Activated effector memory CD4-positive, alpha-beta T cell treated with anti-CD3 and anti-CD28 coated beads, Interleukin-2, amount 50 U/mL, for 16 hours (primary cell): ENCODE data around the gene RGMA.

Experiments
- DNase-seq: peaks from one replicate; pipeline ENCODE4 v3.0.0-alpha.2; 2020

The RGMA gene, protein sequence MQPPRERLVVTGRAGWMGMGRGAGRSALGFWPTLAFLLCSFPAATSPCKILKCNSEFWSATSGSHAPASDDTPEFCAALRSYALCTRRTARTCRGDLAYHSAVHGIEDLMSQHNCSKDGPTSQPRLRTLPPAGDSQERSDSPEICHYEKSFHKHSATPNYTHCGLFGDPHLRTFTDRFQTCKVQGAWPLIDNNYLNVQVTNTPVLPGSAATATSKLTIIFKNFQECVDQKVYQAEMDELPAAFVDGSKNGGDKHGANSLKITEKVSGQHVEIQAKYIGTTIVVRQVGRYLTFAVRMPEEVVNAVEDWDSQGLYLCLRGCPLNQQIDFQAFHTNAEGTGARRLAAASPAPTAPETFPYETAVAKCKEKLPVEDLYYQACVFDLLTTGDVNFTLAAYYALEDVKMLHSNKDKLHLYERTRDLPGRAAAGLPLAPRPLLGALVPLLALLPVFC

DNA sequence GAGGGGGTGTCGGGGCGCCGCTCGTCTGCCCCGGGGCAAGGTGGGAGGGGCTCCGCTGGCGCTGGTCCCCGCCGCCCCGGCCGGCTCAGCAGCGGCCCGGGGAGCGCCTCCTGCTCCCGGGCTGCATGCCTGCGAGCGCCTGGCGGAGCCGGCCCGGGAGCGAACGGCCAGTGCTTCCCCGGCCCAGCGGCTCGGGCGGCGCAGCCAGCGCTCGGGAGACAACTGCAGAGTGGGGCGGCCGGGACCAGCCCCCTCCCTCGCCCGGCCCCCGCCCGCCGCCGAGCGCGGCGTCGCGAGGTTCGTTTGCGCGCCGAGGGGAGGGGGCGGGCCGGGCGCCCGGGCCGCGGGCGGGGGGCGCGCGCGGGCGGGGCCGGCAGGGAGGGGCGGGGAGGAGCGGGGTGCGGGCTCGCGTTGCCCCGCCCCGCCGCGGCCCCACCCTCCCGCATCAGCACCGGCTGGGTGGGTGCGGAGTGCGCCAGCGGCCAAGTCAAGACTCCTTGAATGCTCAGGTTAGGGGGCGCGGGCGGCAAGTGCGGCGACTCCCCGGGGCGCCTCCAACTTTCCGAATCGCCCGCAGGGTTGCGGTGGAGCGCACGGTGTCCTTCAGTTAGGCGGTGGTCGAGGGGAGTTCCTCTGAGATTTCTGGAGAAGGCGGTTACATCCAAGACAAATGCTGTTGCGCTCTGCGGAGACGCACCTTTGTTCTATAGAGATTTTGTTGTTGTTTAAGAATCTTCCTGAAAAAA, at the start of gene RGMA:
TSS of gene RGMA (minus strand) at position 231 of the 746 bp plus-strand sequence. CDS start 279 bp downstream, outside the sequence.
- DNase-seq: peak; percentile 65

DNA sequence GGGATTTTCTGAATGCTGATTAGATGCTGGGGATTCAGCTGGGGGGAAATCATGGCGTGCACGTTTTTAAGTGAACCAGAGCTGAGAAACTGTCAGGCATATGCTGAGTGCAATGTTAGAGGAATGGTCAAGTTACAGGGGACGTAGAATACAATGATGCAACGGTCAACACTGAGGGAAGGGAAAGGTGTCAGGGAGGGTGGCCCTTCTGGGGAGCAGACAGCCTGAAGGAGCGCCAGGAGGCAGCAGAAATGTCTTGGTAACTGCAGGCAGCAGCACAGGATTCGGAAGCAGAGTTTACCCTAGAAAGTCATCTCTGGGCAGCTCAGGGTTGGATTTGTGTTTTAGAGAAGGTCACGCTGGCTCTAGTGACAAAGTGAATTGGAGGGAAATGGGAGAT, 47.6 kb upstream of the RGMA start:
- DNase-seq: peak; percentile 5

DNA sequence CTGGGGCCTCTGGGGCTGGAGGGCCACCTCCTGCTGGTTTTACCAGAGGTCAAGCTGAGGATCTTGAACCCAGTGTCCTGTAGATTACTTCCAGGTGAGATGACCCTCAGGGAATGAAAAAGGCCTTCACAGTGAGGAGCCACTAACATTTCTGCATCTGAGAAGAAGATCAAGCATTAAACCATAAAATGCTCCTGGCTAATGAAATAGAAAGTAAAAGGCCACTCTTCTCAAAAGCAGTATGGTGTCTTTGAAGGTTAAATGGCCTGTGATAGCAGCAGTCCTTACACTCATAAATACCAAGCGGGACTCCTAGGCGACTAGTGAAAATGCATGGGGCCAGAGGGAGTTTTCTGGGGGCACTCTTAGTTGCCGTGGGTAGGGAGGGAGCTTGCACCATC, 47.0 kb upstream of the RGMA start:
- peak; percentile 19 for DNase-seq

DNA sequence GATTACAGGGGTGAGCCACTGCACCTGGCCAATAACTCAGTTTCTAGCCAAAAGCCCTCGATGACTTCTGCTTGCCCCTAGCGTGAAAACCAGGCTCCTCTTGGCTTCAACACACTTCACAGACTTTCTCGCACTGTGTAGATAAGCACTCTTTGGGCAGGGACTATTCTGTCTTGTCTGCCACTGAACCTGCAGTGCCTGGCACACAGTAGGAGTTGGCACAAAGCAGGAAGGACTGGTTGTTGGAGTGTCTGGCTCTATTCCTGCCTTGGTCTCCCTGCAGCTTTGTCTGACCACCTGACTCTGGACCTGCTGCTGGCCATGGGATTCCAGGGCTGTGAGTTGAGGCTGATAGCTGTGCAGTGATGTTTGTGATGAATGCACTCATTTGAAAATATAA, 46.4 kb upstream of the RGMA start:
- peak; percentile 2 for DNase-seq

DNA sequence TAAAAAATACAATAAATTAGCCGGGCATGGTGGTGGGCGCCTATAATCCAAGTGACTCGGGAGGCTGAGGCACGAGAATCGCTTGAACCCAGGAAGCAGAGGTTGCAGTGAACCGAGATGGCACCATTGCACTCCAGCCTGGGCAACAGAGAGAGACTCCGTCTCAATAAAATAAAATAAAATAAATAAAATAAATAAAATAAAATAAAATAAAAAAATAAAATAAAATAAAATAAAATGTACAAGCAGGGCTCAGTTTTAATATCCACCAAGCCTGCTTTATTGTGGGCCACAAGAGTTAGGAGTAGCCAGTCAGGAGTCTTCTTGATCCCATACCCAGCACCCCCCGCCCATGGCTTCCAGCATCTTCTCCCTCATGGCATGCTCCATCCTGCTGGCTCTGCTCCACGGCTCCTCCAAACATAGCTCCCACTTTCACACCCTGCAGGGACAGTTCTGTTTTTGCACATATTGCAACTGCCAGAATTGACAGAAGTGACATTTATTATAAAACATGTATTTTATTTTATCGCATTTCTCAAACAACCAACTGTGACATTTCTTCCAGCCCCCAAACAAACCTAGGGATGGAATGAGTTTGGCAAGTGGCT, 42.6 kb upstream of the RGMA start:
- no peak for DNase-seq

DNA sequence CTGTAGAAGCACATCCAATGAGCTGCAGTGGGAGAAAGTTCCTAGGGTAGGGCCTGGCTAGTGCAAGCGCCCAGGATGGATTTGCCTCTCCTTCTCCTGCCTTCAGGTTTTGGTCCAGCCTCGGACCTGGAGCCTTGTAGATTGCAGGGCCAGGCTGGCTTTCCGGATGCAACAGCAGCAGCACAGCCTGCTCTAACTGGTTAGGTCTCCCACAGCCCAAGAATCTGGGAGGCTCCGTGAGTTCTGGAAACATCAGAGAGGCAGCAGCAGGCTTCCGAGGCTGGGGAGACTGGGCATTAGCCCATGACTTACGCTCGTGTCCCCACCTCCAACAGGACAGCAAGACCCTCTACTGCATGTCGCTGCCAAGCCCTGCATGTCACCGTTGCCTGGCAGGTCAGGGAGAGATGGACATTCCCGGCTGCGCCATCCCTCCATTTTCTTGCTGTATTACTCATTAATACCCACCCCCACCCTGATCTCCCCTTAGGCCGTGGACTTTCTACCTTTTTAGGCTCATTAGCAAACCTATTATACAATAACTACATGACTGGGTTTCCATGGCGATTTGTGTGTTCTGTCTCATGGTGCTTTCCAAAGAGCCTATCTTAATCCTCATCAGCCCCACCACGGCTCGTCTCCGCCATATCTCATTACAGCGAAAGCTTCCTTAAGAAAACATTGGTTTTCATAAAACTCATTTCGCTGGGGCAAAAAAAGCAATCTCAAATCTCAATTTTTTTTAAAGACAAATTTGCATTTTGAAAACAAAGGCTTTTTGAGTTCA, 40.9 kb upstream of the RGMA start:
- DNase-seq: no peak

DNA sequence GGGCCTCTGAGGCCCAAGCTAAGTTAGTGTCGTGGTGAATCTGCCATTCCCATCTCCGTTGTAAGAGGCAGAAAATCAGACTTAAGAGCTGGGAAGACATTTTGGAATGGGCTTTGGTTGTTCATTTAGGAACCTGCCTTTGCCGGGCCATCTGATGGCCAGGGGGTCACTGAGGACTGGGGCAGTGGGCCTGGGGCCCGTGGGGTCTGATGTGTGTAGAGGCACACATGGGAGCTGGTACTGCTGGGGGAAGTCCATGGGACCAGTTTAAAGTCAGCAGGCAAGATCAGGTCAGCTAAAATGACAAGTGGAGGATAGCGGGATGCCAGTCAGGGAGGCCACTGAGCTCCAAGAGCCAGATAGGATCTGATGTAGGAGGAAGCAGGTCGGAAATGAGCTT, 38.3 kb upstream of the RGMA start:
- DNase-seq: no peak

DNA sequence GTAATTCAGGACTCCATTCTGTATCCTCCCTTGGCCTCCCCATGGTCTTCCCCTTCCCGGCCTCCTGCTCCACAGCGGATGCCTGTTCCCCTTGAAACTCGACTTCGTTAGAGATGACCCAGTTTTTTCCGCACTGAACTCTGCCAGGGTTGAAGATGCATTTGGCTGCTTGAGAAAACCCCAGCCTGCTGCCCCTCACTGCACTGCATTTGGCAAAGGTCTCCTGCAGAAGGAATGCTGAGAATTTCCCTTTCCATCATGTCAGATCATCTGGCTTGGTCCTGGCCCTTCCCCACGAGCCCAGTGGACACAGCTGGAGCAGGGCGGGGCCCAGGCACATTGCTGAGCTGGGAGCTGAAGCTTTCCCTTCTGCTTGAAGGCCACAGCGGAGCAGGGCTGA, 37.6 kb upstream of the RGMA start:
- DNase-seq: no peak

DNA sequence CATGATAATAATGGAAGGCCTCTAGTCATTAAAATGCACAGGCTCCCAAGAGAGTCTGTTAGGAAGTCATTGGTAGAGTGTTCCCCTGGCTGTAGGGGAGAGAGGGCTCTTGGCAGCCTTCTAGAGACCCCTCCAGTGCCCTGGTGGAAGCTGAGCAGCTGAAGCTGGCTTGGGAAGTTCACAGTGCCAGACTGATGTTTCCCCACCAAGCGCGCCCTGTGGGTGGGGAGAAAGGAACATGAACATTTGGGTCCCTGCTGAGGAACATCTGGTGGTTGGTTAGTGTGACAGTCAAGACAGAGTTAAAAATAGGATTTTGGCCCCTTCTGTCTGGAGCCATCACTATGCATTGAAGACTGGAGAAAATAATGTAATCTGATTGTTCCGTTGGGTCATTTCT, 37.1 kb upstream of the RGMA start:
- DNase-seq: no peak

DNA sequence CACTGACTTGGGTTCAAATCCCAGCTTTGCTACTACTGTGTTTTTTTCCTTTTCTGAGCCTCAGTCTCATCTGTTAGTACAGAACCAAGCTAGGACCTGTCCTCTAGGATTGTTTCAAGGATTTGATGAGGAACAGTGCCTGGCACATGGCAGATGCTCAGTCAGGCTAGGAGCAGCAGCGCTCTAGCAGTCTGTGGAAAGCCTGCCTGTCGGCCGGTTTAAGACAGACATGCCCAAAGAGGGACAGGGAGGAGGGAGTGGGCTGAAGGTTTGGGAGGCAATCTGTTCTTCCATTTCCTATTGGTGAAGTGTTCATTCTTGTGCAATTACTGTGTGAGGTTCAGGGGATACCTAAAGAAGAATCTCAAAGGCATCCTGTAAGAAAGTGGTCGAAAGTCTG, 35.1 kb upstream of the RGMA start:
- DNase-seq: no peak

DNA sequence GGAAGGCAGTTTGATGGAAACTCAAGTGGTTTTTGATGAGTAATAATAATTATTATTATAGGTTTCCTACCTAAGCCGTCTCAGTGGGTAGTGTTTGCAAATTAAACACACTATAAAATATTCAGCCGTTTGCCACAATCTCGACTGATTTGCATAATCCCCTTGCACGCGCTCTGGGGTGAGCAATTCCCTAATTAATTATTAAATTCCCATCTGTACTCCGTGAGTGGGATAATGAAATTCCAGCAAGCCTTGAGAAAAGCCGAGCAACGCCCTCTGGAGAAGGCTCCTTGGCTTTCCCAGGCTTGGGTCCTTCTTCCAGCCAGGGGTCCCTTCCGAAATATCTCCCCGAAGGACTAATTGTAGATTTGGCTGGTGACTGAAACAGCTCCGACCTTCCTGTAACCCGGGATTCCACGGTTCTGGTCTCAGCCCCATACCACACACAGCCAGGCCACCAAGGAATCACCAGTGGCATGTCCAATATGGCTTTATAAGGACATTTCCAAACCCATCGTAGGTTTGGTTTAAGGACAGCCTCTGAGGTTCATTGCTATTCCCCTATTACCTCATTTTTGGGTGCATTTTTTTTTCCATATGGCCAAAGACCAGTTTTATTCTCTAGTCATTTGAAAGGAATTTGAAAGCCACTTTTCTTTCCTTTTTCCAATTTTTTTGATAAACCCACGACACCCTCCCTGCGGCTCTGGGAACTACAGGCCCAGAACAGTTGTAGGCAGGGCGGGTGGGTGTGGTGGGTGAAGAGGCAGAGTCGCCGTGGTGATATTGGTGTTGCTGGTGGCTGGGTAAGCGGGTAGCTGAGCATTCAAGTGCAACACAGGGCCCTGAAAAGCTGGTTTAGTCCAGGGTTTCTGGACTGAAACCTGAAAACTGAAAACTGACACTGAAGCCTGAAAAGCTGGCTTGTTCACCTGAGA, 33.2 kb upstream of the RGMA start:
- DNase-seq: no peak

DNA sequence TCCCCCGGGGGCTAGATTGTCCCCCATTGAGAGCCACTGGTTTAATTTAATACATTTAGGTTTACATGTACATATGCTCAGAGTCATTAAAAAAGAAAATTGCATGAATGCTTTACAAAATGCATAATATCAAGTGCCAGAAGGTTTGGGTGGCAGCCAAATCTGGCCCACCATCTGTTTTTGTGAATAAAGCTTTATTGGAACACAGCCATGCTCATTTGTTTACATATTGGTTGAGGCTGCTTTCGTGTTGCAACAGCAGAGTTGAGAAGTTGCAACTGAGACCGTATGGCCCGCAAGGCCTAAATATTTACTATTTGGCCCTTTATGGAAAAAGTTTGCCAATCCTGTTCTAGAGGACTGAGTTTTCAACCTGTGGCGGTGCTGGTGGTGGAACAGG, 32.1 kb upstream of the RGMA start:
- DNase-seq: no peak

DNA sequence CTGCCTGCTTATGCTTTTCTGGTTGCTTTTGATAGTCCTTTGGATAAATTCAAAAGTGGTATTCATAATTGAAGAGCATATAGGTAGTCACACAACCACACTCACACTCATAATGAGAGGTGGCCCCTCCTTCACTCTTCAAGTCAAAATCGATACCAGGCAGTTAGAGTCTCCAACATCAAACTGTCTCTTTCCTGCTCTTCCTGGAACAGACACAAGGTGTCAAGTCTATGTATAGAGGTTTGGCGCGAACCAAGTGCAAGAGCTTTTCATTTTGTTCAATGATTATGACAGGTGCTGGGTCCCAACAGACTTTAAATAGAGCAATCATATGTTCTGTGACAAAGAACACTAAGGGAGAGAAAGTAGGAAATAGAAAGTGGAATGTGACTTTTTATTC, 29.9 kb upstream of the RGMA start:
- DNase-seq: no peak

DNA sequence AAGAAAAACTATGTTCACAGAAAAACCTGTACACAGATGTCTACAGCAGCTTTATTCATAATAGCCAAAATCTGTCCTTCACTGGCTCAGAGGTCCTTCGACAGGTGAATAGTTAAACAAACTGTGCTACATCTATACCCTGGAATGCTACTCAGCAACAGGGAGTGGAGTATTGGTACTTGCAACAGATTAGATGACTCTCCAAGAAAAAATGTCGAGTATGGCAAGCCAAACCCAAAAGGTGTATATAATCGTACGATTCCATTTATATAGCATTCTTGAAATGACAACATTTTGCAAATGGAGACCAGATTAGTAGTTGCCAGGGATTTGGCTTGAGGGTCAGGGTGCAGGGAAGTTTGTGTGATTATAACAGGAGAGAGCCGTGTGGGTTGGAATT, 22.4 kb upstream of the RGMA start:
- no peak for DNase-seq

DNA sequence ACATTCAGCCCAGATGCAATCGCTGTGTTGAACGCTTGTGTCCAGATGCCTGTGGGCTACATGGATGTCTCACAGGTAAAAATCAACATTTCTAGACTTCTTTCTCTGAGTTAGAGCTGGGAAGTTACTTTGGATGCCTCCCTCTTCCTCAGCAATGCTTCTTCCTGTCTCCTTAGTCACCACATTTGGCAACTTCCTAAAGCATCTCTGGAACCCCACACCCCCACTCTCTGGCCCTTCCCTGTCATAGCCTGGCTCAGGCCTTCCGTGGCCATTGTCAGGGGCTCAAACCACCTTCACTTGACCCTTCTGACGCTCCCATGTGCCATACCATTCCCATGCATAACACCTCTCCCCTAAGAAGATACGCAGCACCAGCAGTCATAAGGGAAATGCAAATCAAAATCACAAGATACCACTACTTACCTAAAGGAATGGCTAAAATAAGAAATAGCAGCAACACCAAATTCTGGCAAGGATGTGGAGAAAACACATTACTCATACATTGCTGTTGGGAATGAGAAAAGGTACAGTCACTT, 21.6 kb upstream of the RGMA start:
- DNase-seq: no peak

DNA sequence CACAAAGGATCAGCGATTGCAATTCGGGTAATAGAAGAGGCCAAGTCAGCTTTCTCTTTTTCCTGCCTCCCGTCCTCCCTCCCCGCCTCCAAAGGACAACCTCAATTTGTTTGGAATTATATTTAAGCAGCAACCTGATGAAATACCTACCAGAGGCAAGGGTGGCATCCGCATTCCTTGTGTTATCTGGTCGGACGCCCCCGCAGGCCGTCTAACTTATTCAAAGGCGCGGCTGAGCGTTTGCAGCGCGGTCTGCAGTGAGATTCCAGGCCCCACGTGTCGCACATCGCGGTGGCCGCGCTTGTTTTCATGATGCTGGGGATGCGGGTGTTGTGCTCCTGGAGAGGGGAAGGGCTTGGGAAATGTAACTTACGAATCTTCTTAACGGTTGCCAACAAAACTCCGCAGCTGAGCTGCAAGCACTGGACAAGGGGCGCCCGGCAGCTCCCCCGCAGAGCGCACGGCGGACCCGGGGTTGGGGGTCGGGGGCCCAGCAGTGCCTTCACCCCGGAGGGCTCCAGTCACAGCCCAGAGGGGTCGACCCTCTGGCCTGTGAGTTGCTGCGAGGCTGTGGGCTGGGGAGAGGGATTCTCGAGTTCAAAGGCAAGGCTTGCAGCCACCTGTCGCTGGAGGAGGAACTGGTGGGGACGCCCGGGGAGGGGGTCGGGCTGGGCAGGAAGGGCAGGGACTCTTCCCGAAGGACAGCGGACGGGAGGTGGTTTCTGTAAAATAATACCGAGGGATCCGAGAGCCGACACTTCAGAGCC, 20.5 kb upstream of the RGMA start:
- no peak for DNase-seq

DNA sequence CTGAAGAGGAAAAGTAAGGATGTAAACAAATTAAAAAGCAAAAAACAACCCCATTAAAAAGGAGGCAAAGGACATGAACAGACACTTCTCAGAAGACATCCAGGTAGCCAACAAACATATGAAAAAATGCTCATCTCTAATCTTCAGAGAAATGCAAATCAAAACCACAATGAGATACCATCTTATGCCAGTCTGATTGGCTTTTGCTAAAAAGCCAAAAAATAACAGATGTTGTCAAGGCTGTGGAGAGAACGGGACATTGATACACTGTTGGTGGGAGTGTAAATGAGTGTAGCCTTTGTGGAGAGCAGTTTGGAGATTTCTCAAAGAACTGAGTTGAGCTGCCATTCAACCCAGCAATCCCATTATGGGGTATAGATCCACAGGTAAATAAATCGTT, 18.6 kb upstream of the RGMA start:
- DNase-seq: no peak

DNA sequence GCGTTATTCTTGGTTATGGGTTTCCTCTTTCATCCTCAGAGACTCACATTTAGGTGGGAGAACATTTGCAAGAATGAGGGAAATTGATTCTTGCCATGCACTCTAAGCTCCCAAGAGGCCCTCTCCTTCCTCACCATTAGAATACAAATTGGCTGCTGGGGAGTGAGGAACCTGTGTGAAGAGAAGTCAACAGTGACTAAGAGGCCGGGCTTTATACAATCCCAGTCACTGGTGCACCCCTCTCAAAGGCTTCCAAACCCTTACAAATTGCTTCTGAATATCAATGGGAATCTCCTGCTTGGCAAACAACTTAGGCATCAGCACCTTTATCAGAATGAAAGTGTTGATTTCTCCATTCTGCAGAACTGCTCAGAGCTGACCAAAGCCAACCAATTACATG, 16.5 kb upstream of the RGMA start:
- DNase-seq: no peak

DNA sequence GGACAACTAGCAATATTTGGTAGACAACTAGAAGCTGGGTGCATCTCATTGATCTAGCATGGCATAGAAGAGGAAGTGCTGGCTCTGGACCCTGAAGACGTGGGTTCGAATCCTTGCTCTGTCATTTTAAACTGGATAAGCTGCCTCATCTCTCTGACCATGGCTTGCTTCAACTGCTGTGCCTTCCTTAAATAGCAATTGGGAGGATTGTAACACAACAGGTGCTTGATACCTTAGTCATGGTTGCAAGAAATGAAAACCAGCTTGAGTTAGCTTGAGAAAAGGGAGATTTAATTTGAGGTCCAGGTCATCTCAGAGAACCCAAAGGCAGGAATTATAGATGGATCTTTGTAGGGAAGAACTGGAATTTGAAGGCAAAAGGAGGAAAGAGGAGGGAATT, 14.8 kb upstream of the RGMA start:
- no peak for DNase-seq

DNA sequence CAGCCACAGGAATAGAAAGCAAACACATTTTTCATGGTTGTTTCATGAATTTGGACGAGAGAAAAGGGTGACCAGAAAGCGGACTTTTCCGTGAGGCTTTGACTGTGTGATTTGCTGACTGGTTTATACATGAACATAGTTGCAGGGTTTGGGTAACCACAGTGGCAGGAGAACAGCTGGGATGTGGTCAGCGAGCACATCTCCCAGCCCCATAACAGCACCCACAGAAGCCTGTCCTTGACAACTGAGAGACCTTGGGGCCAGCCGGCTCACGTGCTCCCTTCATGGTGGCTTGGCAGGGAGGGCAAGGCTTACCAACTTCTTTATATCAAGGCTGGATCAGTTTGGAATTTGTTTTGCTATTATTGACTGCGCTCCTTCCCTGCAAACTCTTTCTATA, 13.2 kb upstream of the RGMA start:
- DNase-seq: no peak

DNA sequence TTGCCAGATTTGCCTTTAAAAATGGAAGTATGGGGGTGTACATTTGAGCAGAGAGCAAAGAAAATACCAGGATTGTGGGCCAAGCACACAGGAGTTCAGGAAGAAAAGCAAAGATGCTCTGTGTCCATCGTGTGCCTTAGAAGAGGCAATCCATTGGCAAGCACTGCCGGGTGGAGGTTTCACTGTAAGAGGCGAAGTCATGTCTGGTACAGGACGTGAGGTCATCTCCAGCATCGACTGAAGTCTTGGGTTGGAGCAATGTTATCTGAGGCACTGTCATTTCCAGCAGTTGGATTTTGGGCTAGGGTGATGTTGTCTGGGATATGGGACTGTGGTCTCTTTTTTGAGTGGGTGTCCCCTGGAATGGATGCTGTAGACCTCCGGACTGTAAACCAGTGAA, 4.8 kb upstream of the RGMA start:
- no peak for DNase-seq
